ENCODE measurements around the gene NWD2. TPM values are rescaled to one million over a fixed set of nuclear protein-coding genes. Genes with fewer than 3 reads are reported as not detected.

The NWD2 gene
- total RNA-seq, 1 experiment from 2014 or later, result not detected

DNA sequence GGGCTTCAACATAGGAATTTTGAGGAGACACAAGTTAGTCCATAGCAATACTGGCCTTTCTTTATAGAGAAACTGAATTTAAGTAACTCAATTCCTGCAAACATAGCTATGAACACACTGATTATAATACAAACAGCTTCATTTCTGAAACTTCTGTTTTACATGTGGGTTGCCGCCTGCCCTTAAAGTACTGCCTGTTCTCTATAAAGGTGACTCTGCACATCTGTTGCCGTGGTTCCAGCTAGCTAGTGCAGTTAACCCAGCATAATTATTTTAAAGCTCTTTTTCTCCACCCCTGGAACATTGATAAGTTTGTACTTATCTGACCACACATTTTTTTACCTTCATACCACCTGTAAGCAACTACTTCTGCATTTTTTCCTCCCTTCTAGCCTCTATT, 177.6 kb downstream of the NWD2 start:
- Histone ChIP-seq H3K4ac (ENCODE audit: low read depth, low read length) (no peak overlapping the region), H3T11ph (ENCODE audit: low read length) (no peak overlapping the region), H3K9me3 (ENCODE audit: control insufficient read depth, low read depth, low read length) (no peaks in the 10 kb centered on the region), H4K91ac (ENCODE audit: insufficient read length, low read depth, low read length) (no peak overlapping the region), H3K79me2 (ENCODE audit: insufficient read depth, low read length) (no peaks in the 10 kb centered on the region), H2BK20ac (ENCODE audit: low read depth, low read length, poor library complexity, severe bottlenecking) (no peak overlapping the region), H2BK12ac (ENCODE audit: insufficient read length, low read depth, low read length) (no peak overlapping the region), H3K14ac (ENCODE audit: insufficient read depth, low read length) (no peak overlapping the region), H3K27me3 (ENCODE audit: insufficient read depth, low read length) (no peaks in the 10 kb centered on the region), H4K8ac (replicated peaks; ENCODE audit: insufficient read length, low read depth, low read length) (no peak overlapping the region), H3K18ac (ENCODE audit: insufficient read length, low read depth, low read length) (no peak overlapping the region), H4K20me1 (ENCODE audit: control insufficient read depth, insufficient read depth, insufficient read length) (no peaks in the 10 kb centered on the region), H2BK15ac (ENCODE audit: low read depth, low read length) (no peak overlapping the region), H3K4me2 (ENCODE audit: insufficient read depth, insufficient read length, low read length) (no peak overlapping the region), H4K5ac (ENCODE audit: insufficient read length, low read depth, low read length) (no peak overlapping the region), H2AFZ (ENCODE audit: low read length) (no peak overlapping the region), H3K4me1 (ENCODE audit: insufficient read depth, low read length) (no peaks in the 10 kb centered on the region), H2BK120ac (ENCODE audit: low read depth, low read length, poor library complexity, severe bottlenecking) (no peak overlapping the region), H3K27ac (ENCODE audit: insufficient read length, low read depth, low read length) (no peak overlapping the region), H3K9ac (ENCODE audit: extremely low read depth, insufficient read length, low read length) (no peak overlapping the region), H3K23ac (ENCODE audit: insufficient read length, low read depth, low read length) (no peak overlapping the region), H3K79me1 (ENCODE audit: insufficient read depth, low read depth, low read length, poor library complexity, severe bottlenecking) (no peaks in the 10 kb centered on the region), H2AK5ac (ENCODE audit: insufficient read length, low read length) (no peak overlapping the region), H3K56ac (ENCODE audit: insufficient read length, low read depth, low read length) (no peak overlapping the region), H2BK5ac (ENCODE audit: insufficient read length, low read length) (no peak overlapping the region), H3K23me2 (ENCODE audit: insufficient read length, low read depth, low read length, poor library complexity, severe bottlenecking) (no peaks in the 10 kb centered on the region)
- no peak for DNase-seq
- H3K4me1 Mint-ChIP-seq, result no peaks in the 10 kb centered on the region
- H3K27ac Mint-ChIP-seq, result no peak overlapping the region
- TF ChIP-seq, protein P1, sequence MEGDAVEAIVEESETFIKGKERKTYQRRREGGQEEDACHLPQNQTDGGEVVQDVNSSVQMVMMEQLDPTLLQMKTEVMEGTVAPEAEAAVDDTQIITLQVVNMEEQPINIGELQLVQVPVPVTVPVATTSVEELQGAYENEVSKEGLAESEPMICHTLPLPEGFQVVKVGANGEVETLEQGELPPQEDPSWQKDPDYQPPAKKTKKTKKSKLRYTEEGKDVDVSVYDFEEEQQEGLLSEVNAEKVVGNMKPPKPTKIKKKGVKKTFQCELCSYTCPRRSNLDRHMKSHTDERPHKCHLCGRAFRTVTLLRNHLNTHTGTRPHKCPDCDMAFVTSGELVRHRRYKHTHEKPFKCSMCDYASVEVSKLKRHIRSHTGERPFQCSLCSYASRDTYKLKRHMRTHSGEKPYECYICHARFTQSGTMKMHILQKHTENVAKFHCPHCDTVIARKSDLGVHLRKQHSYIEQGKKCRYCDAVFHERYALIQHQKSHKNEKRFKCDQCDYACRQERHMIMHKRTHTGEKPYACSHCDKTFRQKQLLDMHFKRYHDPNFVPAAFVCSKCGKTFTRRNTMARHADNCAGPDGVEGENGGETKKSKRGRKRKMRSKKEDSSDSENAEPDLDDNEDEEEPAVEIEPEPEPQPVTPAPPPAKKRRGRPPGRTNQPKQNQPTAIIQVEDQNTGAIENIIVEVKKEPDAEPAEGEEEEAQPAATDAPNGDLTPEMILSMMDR (conservative IDR thresholded peaks at IDR 0.05), result no peak
- H3K27me3 Mint-ChIP-seq (ENCODE audit: low read depth), result no peaks in the 10 kb centered on the region; the same call in 1 of the 2 replicates
- H3K36me3 Mint-ChIP-seq (ENCODE audit: insufficient read depth in 1 of 3, low read depth in 3 of 3), result no peaks in the 10 kb centered on the region
- WGBS (ENCODE audit: extremely low coverage, insufficient read length, low lambda C conversion rate), result no CpG with 5 or more reads among the region's 2 CpGs
- H3K4me3 Mint-ChIP-seq, result no peak overlapping the region
- H3K9me3 Mint-ChIP-seq, result peaks cover 0 to 7% of the 10 kb centered on the region in 2 experiments; a peak in 2 of 5 replicates

Data from H9 (cell line).